Uterus (tissue), 2 donors: ENCODE data around the gene FFAR4.

ENCODE experiments used
- POLR2A ChIP-seq, 2 donors: fragments of 450-650 bp; IDR thresholded peaks; one replicate each; pipeline ENCODE4 v1.6.1; 2016; ENCODE audit warnings: antibody characterized with exemption in 2 of 2, mild to moderate bottlenecking in 1 of 2, moderate library complexity in 1 of 2
- TF ChIP-seq, protein P1 (sequence below), 4 experiments: fragments of 200-600 bp in 2 of 4; fragments of 450-650 bp in 2 of 4; sonication (generic) in 2 of 4; IDR thresholded peaks; one replicate each; pipeline ENCODE4 v1.5.1; 2016 to 2019; ENCODE audit warnings: antibody characterized with exemption in 4 of 4, mild to moderate bottlenecking in 2 of 4, moderate library complexity in 1 of 4

DNA sequence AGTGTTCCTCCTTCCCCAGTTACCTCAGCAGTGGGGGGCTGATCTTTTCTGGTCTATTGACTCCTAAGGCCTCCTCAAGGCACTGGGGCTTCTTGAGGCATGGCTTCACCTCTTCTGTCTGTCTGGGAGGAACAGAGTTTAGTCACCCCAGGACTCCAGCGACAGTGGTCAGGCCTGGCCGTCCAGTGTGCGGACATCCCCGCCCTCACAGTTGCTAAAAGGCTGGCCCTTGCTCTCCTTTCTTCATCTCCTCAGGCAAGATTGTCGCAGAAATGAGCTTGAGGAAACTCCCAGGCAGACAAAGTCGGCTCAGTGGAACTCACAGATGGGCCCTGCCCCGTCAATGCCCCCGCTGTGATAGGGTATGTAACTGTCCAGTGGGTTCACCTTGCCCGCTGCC, 7.0 kb upstream of the FFAR4 start:
- no peak for TF ChIP-seq POLR2A (IDR thresholded peaks at IDR 0.05)
- TF ChIP-seq, protein P1, sequence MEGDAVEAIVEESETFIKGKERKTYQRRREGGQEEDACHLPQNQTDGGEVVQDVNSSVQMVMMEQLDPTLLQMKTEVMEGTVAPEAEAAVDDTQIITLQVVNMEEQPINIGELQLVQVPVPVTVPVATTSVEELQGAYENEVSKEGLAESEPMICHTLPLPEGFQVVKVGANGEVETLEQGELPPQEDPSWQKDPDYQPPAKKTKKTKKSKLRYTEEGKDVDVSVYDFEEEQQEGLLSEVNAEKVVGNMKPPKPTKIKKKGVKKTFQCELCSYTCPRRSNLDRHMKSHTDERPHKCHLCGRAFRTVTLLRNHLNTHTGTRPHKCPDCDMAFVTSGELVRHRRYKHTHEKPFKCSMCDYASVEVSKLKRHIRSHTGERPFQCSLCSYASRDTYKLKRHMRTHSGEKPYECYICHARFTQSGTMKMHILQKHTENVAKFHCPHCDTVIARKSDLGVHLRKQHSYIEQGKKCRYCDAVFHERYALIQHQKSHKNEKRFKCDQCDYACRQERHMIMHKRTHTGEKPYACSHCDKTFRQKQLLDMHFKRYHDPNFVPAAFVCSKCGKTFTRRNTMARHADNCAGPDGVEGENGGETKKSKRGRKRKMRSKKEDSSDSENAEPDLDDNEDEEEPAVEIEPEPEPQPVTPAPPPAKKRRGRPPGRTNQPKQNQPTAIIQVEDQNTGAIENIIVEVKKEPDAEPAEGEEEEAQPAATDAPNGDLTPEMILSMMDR (IDR thresholded peaks at IDR 0.05) = no peak
